Keratinocyte (primary cell): ENCODE measurements around the gene MRGPRF. TPM values are rescaled to one million over a fixed set of nuclear protein-coding genes. Genes with fewer than 3 reads are reported as not detected.

Experiments used
- DNase-seq: peaks from one replicate; pipeline ENCODE4 v3.0.0-alpha.2; 2011; ENCODE audit warnings: low read depth, missing footprints, low spot score
- FAIRE-seq: peaks from 2 replicates; lab custom pipeline; 2011; peaks lifted over from hg19 to GRCh38; lab: Jason Lieb, UNC
- H2AFZ ChIP-seq: 2 replicates; pipeline ENCODE4 v1.6.0; 2012; ENCODE audit warnings: low read length, control low read depth, inconsistent platforms; ENCODE audit not compliant: control insufficient read depth
- H3K27ac ChIP-seq: 2 replicates; pipeline ENCODE4 v1.5.1; 2011; ENCODE audit warnings: low read length; ENCODE audit not compliant: control insufficient read depth, insufficient read depth
- H3K27me3 ChIP-seq: 3 replicates; pipeline ENCODE4 v1.6.0; 2011; ENCODE audit warnings: low read length; ENCODE audit not compliant: control insufficient read depth, insufficient read depth; ENCODE audit errors: extremely low read depth
- H3K36me3 ChIP-seq, 2 experiments: 2 replicates in 1 of 2; 3 replicates in 1 of 2; pipeline ENCODE4 v1.5.1; 2011; ENCODE audit warnings: low read length in 2 of 2, mild to moderate bottlenecking in 1 of 2; ENCODE audit not compliant: control insufficient read depth in 2 of 2, insufficient read depth in 2 of 2; ENCODE audit errors: extremely low read depth in 1 of 2
- H3K4me1 ChIP-seq: 3 replicates; pipeline ENCODE4 v1.5.1; 2011; ENCODE audit warnings: low read length; ENCODE audit not compliant: control insufficient read depth, insufficient read depth; ENCODE audit errors: extremely low read depth
- H3K4me2 ChIP-seq: 3 replicates; pipeline ENCODE4 v1.6.0; 2011; ENCODE audit warnings: low read depth, low read length; ENCODE audit not compliant: control insufficient read depth, insufficient read depth; ENCODE audit errors: extremely low read depth
- H3K4me3 ChIP-seq, 3 experiments: fragments of 200-600 bp in 1 of 3; sonication (generic) in 1 of 3; 2 replicates in 2 of 3; 3 replicates in 1 of 3; pipeline ENCODE4 v1.5.1; 2011 to 2016; ENCODE audit warnings: low read length in 3 of 3, mild to moderate bottlenecking in 3 of 3, control low read depth in 2 of 3, inconsistent platforms in 1 of 3, low read depth in 1 of 3, mixed read lengths in 1 of 3, mixed run types in 1 of 3, moderate library complexity in 1 of 3; ENCODE audit not compliant: control insufficient read depth in 2 of 3, insufficient read depth in 2 of 3; ENCODE audit errors: extremely low read depth in 1 of 3
- H3K79me2 ChIP-seq: 2 replicates; pipeline ENCODE4 v1.6.0; 2012; ENCODE audit warnings: low read length; ENCODE audit not compliant: control insufficient read depth, insufficient read depth
- H3K9ac ChIP-seq: 3 replicates; pipeline ENCODE4 v1.6.0; 2011; ENCODE audit warnings: low read length; ENCODE audit not compliant: control insufficient read depth, insufficient read depth; ENCODE audit errors: extremely low read depth
- H3K9me1 ChIP-seq: 3 replicates; pipeline ENCODE4 v1.6.0; 2011; ENCODE audit warnings: low read length; ENCODE audit not compliant: control insufficient read depth, insufficient read depth; ENCODE audit errors: extremely low read depth
- H3K9me3 ChIP-seq: 2 replicates; pipeline ENCODE4 v1.5.1; 2012; ENCODE audit warnings: low read depth, low read length; ENCODE audit not compliant: control insufficient read depth
- H4K20me1 ChIP-seq: 3 replicates; pipeline ENCODE4 v1.6.0; 2011; ENCODE audit warnings: low read length; ENCODE audit not compliant: control insufficient read depth, insufficient read depth; ENCODE audit errors: extremely low read depth
- CTCF ChIP-seq, 3 experiments: IDR thresholded peaks in 1 of 3; conservative IDR thresholded peaks in 1 of 3; optimal IDR thresholded peaks in 1 of 3; 2 replicates in 2 of 3; 3 replicates in 1 of 3; pipeline versions ENCODE3 to v1.5.1; 2011; ENCODE audit warnings: low read length in 3 of 3, mild to moderate bottlenecking in 3 of 3, moderate library complexity in 2 of 3, control low read depth in 1 of 3, inconsistent platforms in 1 of 3; ENCODE audit not compliant: insufficient read depth in 2 of 3; ENCODE audit errors: extremely low read depth in 1 of 3
- EZH2 ChIP-seq: IDR thresholded peaks from one replicate; pipeline ENCODE4 v1.6.1; 2012; ENCODE audit warnings: inconsistent platforms, mild to moderate bottlenecking, low read length, moderate library complexity
- dilution Hi-C: fragments of 300-500 bp; cut with MboI; formaldehyde crosslinking; loops from one replicate; pipeline ENCODE4 v1.7.0; 2020; ENCODE audit warnings: low sequenced_read_pairs; ENCODE audit not compliant: extremely low pct_ligation_motif_present
- polyA plus RNA-seq, 5 experiments: library from polyadenylated mRNA; depleted of rRNA in 3 of 5; stranded (reverse) in 3 of 5; stranded (forward) in 1 of 5; unstranded in 1 of 5; fragments of >200 nt; gene quantifications; 1 replicate in 1 of 5; 2 replicates in 3 of 5; 3 replicates in 1 of 5; pipeline versions ENCODE4 v1.2.1 to v1.2.3, GENCODE V29; 2011 to 2012; ENCODE audit warnings: missing spikeins in 2 of 5, low read depth in 1 of 5, low replicate concordance in 1 of 5

MRGPRF gene
- polyA plus RNA-seq, 1 donor (not counting 4 experiments of a cell fraction or from before 2014, with no cell fraction given): not detected

GRCh38 chr11:69002110-69002569 is 10.9 kb downstream of the MRGPRF start:
- no peaks in the 10 kb centered on the region for H3K36me3 ChIP-seq
- H3K4me1 ChIP-seq: peaks cover 3% of the 10 kb centered on the region
- H3K27ac ChIP-seq: no peak overlapping the region
- TF ChIP-seq CTCF (optimal IDR thresholded peaks at IDR 0.05 in 1 of 3, IDR thresholded peaks at IDR 0.05 in 1 of 3, conservative IDR thresholded peaks at IDR 0.05 in 1 of 3; ENCODE audit: extremely low read depth in 1 of 3, insufficient read depth in 2 of 3, low read length in 3 of 3) (no peak), EZH2 (no peak)
- DNase-seq (no peak), FAIRE-seq (no peak)
- peaks cover 7% of the 10 kb centered on the region for H3K27me3 ChIP-seq
- H3K9ac ChIP-seq: no peak overlapping the region
- no peaks in the 10 kb centered on the region for H4K20me1 ChIP-seq
- no peak overlapping the region for H3K4me3 ChIP-seq
- H3K9me3 ChIP-seq: no peaks in the 10 kb centered on the region
- H3K9me1 ChIP-seq: no peaks in the 10 kb centered on the region
- no peak overlapping the region for H3K4me2 ChIP-seq
- H3K79me2 ChIP-seq: no peaks in the 10 kb centered on the region
- dilution Hi-C loops: no loop called here
- no peak overlapping the region for H2AFZ ChIP-seq

- Histone ChIP-seq H2AFZ (no peak overlapping the region), H4K20me1 (no peaks in the 10 kb centered on the region), H3K4me3 (no peak overlapping the region), H3K4me1 (peaks cover 3% of the 10 kb centered on the region), H3K79me2 (no peaks in the 10 kb centered on the region), H3K27ac (no peak overlapping the region), H3K4me2 (no peak overlapping the region), H3K9me1 (no peaks in the 10 kb centered on the region), H3K9me3 (no peaks in the 10 kb centered on the region), H3K9ac (no peak overlapping the region), H3K36me3 (no peaks in the 10 kb centered on the region), H3K27me3 (peaks cover 7% of the 10 kb centered on the region)
- dilution Hi-C loops: no loop called here
- FAIRE-seq: no peak
- TF ChIP-seq CTCF (optimal IDR thresholded peaks at IDR 0.05 in 1 of 3, IDR thresholded peaks at IDR 0.05 in 1 of 3, conservative IDR thresholded peaks at IDR 0.05 in 1 of 3; ENCODE audit: extremely low read depth in 1 of 3, insufficient read depth in 2 of 3, low read length in 3 of 3): no peak
- no peak for TF ChIP-seq EZH2
- no peak for DNase-seq
These were observed 11.6 kb downstream of the MRGPRF start for GRCh38 chr11:69001243-69002081.
